HG02642 (cell line): ENCODE results near the gene COL15A1.
"Not testable (repeated sequence)": the region's sequence is repeated elsewhere in the genome, so short reads cannot be mapped to it uniquely, and the experiment has no call there.

Experiments
- ATAC-seq: cut with Tn5 transposase; IDR thresholded peaks from one replicate; pipeline ENCODE4 v1.9.1; 2021; ENCODE audit warnings: mild to moderate bottlenecking; ENCODE audit not compliant: unreplicated experiment, poor library complexity

Gene COL15A1

GRCh38 chr9:99004717-99005460 is 61.2 kb downstream of the COL15A1 start:
- ATAC-seq = no peak

GRCh38 chr9:99005651-99006050 is 61.9 kb downstream of the COL15A1 start:
- no peak for ATAC-seq

- ATAC-seq = no peak
Measured at GRCh38 chr9:99006511-99006910, 62.8 kb downstream of the COL15A1 start.

- ATAC-seq = no peak
Measured at GRCh38 chr9:99006979-99007378, 63.3 kb downstream of the COL15A1 start.

- no peak for ATAC-seq
Measured at GRCh38 chr9:99008203-99008602, 64.5 kb downstream of the COL15A1 start.

GRCh38 chr9:99010393-99010792 is 66.7 kb downstream of the COL15A1 start:
- ATAC-seq = not testable (repeated sequence)

GRCh38 chr9:99011161-99011709 is 67.5 kb downstream of the COL15A1 start:
- no peak for ATAC-seq

GRCh38 chr9:99012957-99013512 is 69.3 kb downstream of the COL15A1 start:
- ATAC-seq = no peak

GRCh38 chr9:99013550-99013949 is 69.8 kb downstream of the COL15A1 start:
- no peak for ATAC-seq

GRCh38 chr9:99015448-99015847 is 71.7 kb downstream of the COL15A1 start:
- no peak for ATAC-seq

- ATAC-seq = no peak
Measured at GRCh38 chr9:99015890-99016289, 72.2 kb downstream of the COL15A1 start.

- ATAC-seq = no peak
Measured at GRCh38 chr9:99016681-99017387, 73.1 kb downstream of the COL15A1 start.

GRCh38 chr9:99018653-99019052 is 74.9 kb downstream of the COL15A1 start:
- no peak for ATAC-seq

- no peak for ATAC-seq
Measured at GRCh38 chr9:99019510-99020331, 76.0 kb downstream of the COL15A1 start.

GRCh38 chr9:99020786-99021436 is 77.2 kb downstream of the COL15A1 start:
- no peak for ATAC-seq

- ATAC-seq = no peak
Measured at GRCh38 chr9:99021512-99021911, 77.8 kb downstream of the COL15A1 start.

- ATAC-seq = no peak
Measured at GRCh38 chr9:99023231-99023630, 79.5 kb downstream of the COL15A1 start.

GRCh38 chr9:99023831-99024230 is 80.1 kb downstream of the COL15A1 start:
- no peak for ATAC-seq

- ATAC-seq = no peak
Measured at GRCh38 chr9:99024959-99025358, 81.3 kb downstream of the COL15A1 start.
